ENCODE data around the gene GABRG2.

The GABRG2 gene

DNA sequence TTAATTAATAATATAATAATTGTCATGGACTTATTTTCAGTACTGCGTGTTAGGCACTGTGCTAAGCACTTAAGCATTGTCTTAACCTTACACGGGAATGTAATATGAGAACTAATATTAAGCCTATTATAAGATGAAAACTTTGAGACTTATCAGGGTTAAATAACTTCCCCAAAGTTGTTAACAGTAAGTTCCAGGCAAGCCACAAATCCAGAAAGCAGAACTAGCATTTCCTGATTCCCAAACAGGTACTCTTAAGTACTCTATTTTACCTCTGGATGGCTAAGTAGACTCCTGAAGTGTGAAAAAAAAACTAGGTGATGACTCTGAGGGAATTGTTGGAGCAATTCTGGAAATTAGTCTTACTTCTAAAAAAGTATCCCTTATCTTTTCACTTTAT is 23.8 kb downstream of the GABRG2 start:
- no peaks in the 10 kb centered on the region for H3K9me3 ChIP-seq (ENCODE audit: control insufficient read depth, insufficient read depth, low read length)
- H3K27me3 ChIP-seq (ENCODE audit: control insufficient read depth, insufficient read depth, low read length), result no peaks in the 10 kb centered on the region
- H3K4me1 ChIP-seq (ENCODE audit: control insufficient read depth, insufficient read depth, low read length), result no peaks in the 10 kb centered on the region
- H3K27ac ChIP-seq (ENCODE audit: low read depth, low read length), result no peak overlapping the region
- H3K9ac ChIP-seq (ENCODE audit: low read depth, low read length), result no peak overlapping the region
- H3K4me3 ChIP-seq (ENCODE audit: low read depth, low read length), result no peak overlapping the region
- H3K36me3 ChIP-seq (ENCODE audit: control insufficient read depth, insufficient read depth, low read length), result no peaks in the 10 kb centered on the region

GRCh38 chr5:162096448-162096847 is 28.9 kb downstream of the GABRG2 start:
- H3K27me3 ChIP-seq (ENCODE audit: control insufficient read depth, insufficient read depth, low read length), result no peaks in the 10 kb centered on the region
- peaks cover 23% of the 10 kb centered on the region for H3K4me1 ChIP-seq (ENCODE audit: control insufficient read depth, insufficient read depth, low read length)
- no peaks in the 10 kb centered on the region for H3K36me3 ChIP-seq (ENCODE audit: control insufficient read depth, insufficient read depth, low read length)
- H3K9me3 ChIP-seq (ENCODE audit: control insufficient read depth, insufficient read depth, low read length), result no peaks in the 10 kb centered on the region
- H3K9ac ChIP-seq (ENCODE audit: low read depth, low read length), result no peak overlapping the region
- no peak overlapping the region for H3K27ac ChIP-seq (ENCODE audit: low read depth, low read length)
- no peak overlapping the region for H3K4me3 ChIP-seq (ENCODE audit: low read depth, low read length)

DNA sequence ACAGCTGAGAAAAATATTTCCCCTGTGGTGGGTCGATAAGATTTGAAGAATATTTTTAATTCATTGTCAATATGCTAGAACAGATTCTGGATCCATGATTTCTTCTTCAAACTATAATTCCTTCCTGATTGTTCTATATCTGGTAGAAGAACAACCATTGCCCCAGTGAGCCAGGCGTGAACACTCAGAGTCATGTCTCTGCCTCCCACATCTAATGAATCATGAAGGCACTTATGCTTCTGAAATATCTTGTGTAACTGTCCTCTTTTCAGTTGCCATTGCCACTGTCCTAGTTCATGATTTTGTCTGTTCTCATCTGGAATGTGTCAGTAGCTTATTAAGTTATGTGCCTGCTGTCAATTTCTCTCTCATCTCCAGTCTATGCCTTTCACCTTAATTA is 40.0 kb downstream of the GABRG2 start:
- Histone ChIP-seq H3K9ac (ENCODE audit: low read depth, low read length) (no peak overlapping the region), H3K4me1 (ENCODE audit: control insufficient read depth, insufficient read depth, low read length) (peaks cover 8% of the 10 kb centered on the region), H3K36me3 (ENCODE audit: control insufficient read depth, insufficient read depth, low read length) (no peaks in the 10 kb centered on the region), H3K4me3 (ENCODE audit: low read depth, low read length) (no peak overlapping the region), H3K9me3 (ENCODE audit: control insufficient read depth, insufficient read depth, low read length) (no peaks in the 10 kb centered on the region), H3K27me3 (ENCODE audit: control insufficient read depth, insufficient read depth, low read length) (no peaks in the 10 kb centered on the region), H3K27ac (ENCODE audit: low read depth, low read length) (no peak overlapping the region)

DNA sequence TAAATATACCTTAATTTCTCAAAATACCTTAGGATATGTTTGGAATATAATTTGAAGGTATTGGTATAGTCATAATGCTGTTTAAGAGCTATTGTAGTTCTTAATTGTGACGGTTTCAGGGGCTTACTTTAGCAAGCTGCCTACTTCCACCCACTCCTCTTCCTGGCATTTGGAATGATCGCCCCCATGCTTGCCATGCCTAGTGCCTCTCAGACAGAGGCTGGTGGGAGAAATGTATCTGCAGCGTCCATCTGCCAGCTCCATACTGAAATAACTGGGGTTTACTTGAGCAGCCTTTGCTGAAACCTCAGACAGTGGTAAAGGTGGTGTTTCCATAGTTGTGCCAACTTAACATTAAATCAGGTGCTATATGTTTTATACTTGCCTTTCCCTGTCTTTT is 52.2 kb downstream of the GABRG2 start:
- no peaks in the 10 kb centered on the region for H3K36me3 ChIP-seq (ENCODE audit: control insufficient read depth, insufficient read depth, low read length)
- H3K9me3 ChIP-seq (ENCODE audit: control insufficient read depth, insufficient read depth, low read length), result no peaks in the 10 kb centered on the region
- peaks cover 14% of the 10 kb centered on the region for H3K4me1 ChIP-seq (ENCODE audit: control insufficient read depth, insufficient read depth, low read length)
- H3K27ac ChIP-seq (ENCODE audit: low read depth, low read length), result no peak overlapping the region
- H3K4me3 ChIP-seq (ENCODE audit: low read depth, low read length), result no peak overlapping the region
- no peak overlapping the region for H3K9ac ChIP-seq (ENCODE audit: low read depth, low read length)
- H3K27me3 ChIP-seq (ENCODE audit: control insufficient read depth, insufficient read depth, low read length), result no peaks in the 10 kb centered on the region

DNA sequence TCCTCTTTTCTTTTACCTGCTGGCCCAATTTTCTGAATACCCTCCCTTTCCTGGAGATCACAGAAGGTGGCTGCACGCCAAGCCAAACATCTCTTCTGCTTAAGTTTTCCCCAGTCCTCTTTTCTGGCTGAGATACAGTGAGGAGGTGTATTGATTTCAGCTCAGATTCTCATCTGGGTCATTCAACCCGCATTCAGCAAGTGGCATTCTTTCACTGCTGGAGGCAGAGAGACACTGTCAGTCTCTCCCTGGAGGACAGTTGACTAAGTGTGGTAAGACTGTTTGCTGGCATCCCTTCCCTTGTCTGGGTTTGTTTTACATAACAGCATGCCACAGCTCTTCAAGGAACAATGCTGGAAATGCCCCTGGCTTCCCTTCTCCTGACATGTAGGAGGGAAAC is 60.5 kb downstream of the GABRG2 start:
- Histone ChIP-seq H3K27ac (ENCODE audit: low read depth, low read length) (peak overlapping the region; percentile 87), H3K4me1 (ENCODE audit: control insufficient read depth, insufficient read depth, low read length) (peaks cover 39% of the 10 kb centered on the region), H3K4me3 (ENCODE audit: low read depth, low read length) (no peak overlapping the region), H3K9me3 (ENCODE audit: control insufficient read depth, insufficient read depth, low read length) (no peaks in the 10 kb centered on the region), H3K27me3 (ENCODE audit: control insufficient read depth, insufficient read depth, low read length) (no peaks in the 10 kb centered on the region), H3K9ac (ENCODE audit: low read depth, low read length) (no peak overlapping the region), H3K36me3 (ENCODE audit: control insufficient read depth, insufficient read depth, low read length) (no peaks in the 10 kb centered on the region)

DNA sequence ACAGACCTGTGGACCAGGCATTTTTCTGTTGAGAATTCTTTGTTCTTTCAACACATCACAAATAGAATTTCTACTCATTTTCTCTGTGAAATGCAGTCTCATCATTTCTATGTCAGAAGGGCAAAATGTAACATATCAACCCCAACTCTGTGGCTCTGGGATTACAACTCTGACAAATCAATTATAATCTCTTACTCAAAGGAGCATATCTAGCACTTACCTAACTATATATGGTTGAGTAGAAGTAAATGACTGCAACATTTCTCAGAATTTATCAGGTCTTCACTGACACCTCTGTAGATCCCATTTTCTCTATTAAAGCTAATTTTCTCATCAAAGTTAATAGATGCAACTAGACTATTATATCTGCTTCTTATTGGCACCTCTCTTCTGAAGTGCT is 64.8 kb downstream of the GABRG2 start:
- no peak overlapping the region for H3K9ac ChIP-seq (ENCODE audit: low read depth, low read length)
- H3K27ac ChIP-seq (ENCODE audit: low read depth, low read length), result no peak overlapping the region
- no peaks in the 10 kb centered on the region for H3K27me3 ChIP-seq (ENCODE audit: control insufficient read depth, insufficient read depth, low read length)
- H3K36me3 ChIP-seq (ENCODE audit: control insufficient read depth, insufficient read depth, low read length), result no peaks in the 10 kb centered on the region
- H3K4me3 ChIP-seq (ENCODE audit: low read depth, low read length), result no peak overlapping the region
- H3K9me3 ChIP-seq (ENCODE audit: control insufficient read depth, insufficient read depth, low read length), result no peaks in the 10 kb centered on the region
- peaks cover 27% of the 10 kb centered on the region for H3K4me1 ChIP-seq (ENCODE audit: control insufficient read depth, insufficient read depth, low read length)

DNA sequence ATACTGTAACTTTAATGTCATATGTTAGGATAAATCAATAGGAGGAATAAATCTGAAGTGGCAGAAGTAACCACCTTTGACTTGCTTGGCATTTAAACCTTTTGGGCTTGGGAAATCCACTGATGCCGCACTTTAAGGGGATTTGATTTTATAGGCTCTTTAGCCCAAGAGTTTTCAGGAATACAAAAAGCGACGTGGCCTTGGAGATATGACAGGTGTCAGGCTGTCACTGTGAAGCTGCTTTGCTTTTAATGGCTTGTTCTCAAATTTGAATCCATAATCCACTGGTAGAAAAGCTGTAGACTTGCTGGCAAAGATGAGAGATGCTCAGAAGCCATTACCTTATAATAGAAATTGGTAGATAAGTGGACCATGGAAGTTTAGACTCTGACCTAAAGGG is 71.6 kb downstream of the GABRG2 start:
- H3K36me3 ChIP-seq (ENCODE audit: control insufficient read depth, insufficient read depth, low read length), result no peaks in the 10 kb centered on the region
- no peak overlapping the region for H3K4me3 ChIP-seq (ENCODE audit: low read depth, low read length)
- no peak overlapping the region for H3K9ac ChIP-seq (ENCODE audit: low read depth, low read length)
- H3K9me3 ChIP-seq (ENCODE audit: control insufficient read depth, insufficient read depth, low read length), result no peaks in the 10 kb centered on the region
- H3K27ac ChIP-seq (ENCODE audit: low read depth, low read length), result no peak overlapping the region
- no peaks in the 10 kb centered on the region for H3K4me1 ChIP-seq (ENCODE audit: control insufficient read depth, insufficient read depth, low read length)
- H3K27me3 ChIP-seq (ENCODE audit: control insufficient read depth, insufficient read depth, low read length), result no peaks in the 10 kb centered on the region

- H3K27ac ChIP-seq (ENCODE audit: low read depth, low read length), result no peak overlapping the region
- H3K4me1 ChIP-seq (ENCODE audit: control insufficient read depth, insufficient read depth, low read length), result no peaks in the 10 kb centered on the region
- H3K36me3 ChIP-seq (ENCODE audit: control insufficient read depth, insufficient read depth, low read length), result no peaks in the 10 kb centered on the region
- H3K9ac ChIP-seq (ENCODE audit: low read depth, low read length), result no peak overlapping the region
- H3K27me3 ChIP-seq (ENCODE audit: control insufficient read depth, insufficient read depth, low read length), result no peaks in the 10 kb centered on the region
- no peaks in the 10 kb centered on the region for H3K9me3 ChIP-seq (ENCODE audit: control insufficient read depth, insufficient read depth, low read length)
- H3K4me3 ChIP-seq (ENCODE audit: low read depth, low read length), result no peak overlapping the region
Observed at GRCh38 chr5:162154242-162154641, 86.7 kb downstream of the GABRG2 start.

DNA sequence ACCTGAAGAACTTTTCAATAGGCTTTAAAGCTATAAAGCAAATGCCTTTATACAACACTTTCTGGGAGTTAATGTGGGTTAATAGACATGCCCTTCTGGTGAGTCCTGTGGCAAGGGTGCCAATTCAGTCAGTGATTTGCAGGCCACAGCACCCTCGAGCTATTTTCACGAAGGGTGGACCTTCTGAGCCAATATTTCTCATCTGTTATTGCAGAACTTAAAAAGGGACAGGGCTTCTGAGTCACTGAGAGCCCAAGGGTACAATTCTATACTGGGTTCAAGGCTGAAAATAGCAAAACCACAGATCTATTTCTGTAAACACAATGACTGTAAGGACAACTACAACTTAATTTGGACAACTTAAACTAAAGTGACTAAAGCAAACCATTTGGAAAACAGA is 92.8 kb downstream of the GABRG2 start:
- Histone ChIP-seq H3K4me1 (ENCODE audit: control insufficient read depth, insufficient read depth, low read length) (no peaks in the 10 kb centered on the region), H3K4me3 (ENCODE audit: low read depth, low read length) (no peak overlapping the region), H3K27me3 (ENCODE audit: control insufficient read depth, insufficient read depth, low read length) (no peaks in the 10 kb centered on the region), H3K36me3 (ENCODE audit: control insufficient read depth, insufficient read depth, low read length) (no peaks in the 10 kb centered on the region), H3K9me3 (ENCODE audit: control insufficient read depth, insufficient read depth, low read length) (no peaks in the 10 kb centered on the region), H3K27ac (ENCODE audit: low read depth, low read length) (no peak overlapping the region), H3K9ac (ENCODE audit: low read depth, low read length) (no peak overlapping the region)

DNA sequence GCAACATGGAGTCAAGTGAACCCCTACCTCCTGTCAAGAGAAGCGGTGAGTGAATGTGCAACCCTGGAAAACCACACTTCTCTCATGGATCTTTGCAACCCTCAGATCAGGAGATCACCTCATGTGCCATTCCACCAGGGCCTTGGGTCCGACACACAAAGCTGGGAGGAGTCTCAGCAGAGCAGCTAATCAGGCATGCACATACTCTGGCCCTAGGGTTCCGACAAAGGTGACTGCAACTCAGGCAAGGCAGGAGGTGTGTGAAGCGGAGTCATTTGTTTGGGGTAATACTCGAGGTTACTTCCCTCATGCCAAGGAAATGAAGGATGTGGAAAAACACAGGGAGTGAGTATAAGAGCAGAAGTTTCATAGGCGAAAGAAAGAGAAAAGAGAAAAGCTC is 96.1 kb downstream of the GABRG2 start:
- H3K4me1 ChIP-seq (ENCODE audit: control insufficient read depth, insufficient read depth, low read length), result no peaks in the 10 kb centered on the region
- no peaks in the 10 kb centered on the region for H3K9me3 ChIP-seq (ENCODE audit: control insufficient read depth, insufficient read depth, low read length)

GRCh38 chr5:162174358-162174974 is 106.9 kb downstream of the GABRG2 start:
- Histone ChIP-seq H3K4me3 (ENCODE audit: low read depth, low read length) (no peak overlapping the region), H3K27me3 (ENCODE audit: control insufficient read depth, insufficient read depth, low read length) (no peaks in the 10 kb centered on the region), H3K9me3 (ENCODE audit: control insufficient read depth, insufficient read depth, low read length) (no peaks in the 10 kb centered on the region), H3K27ac (ENCODE audit: low read depth, low read length) (no peak overlapping the region), H3K9ac (ENCODE audit: low read depth, low read length) (no peak overlapping the region), H3K36me3 (ENCODE audit: control insufficient read depth, insufficient read depth, low read length) (no peaks in the 10 kb centered on the region), H3K4me1 (ENCODE audit: control insufficient read depth, insufficient read depth, low read length) (no peaks in the 10 kb centered on the region)

More for the DNA sequence above, 96.1 kb downstream of the GABRG2 start:
- Histone ChIP-seq H3K27me3 (ENCODE audit: control insufficient read depth, insufficient read depth, low read length) (no peaks in the 10 kb centered on the region), H3K9ac (ENCODE audit: low read depth, low read length) (no peak overlapping the region), H3K36me3 (ENCODE audit: control insufficient read depth, insufficient read depth, low read length) (no peaks in the 10 kb centered on the region), H3K4me3 (ENCODE audit: low read depth, low read length) (no peak overlapping the region), H3K27ac (ENCODE audit: low read depth, low read length) (no peak overlapping the region)

- Histone ChIP-seq H3K27ac (ENCODE audit: low read depth, low read length) (no peak overlapping the region), H3K9ac (ENCODE audit: low read depth, low read length) (no peak overlapping the region), H3K9me3 (ENCODE audit: control insufficient read depth, insufficient read depth, low read length) (no peaks in the 10 kb centered on the region), H3K4me3 (ENCODE audit: low read depth, low read length) (no peak overlapping the region), H3K27me3 (ENCODE audit: control insufficient read depth, insufficient read depth, low read length) (no peaks in the 10 kb centered on the region), H3K4me1 (ENCODE audit: control insufficient read depth, insufficient read depth, low read length) (no peaks in the 10 kb centered on the region), H3K36me3 (ENCODE audit: control insufficient read depth, insufficient read depth, low read length) (no peaks in the 10 kb centered on the region)
Observed at GRCh38 chr5:162187371-162187770, 119.8 kb downstream of the GABRG2 start.
